ENCODE measurements around the gene CHTF18. TPM values are rescaled to one million over a fixed set of nuclear protein-coding genes. Genes with fewer than 3 reads are reported as not detected.

Gene CHTF18
- total RNA-seq, 1 donor from 2014 or later: 56.8 TPM

- Mint-ChIP-seq H3K36me3 (ENCODE audit: low read depth, unreplicated experiment) (no peaks in the 10 kb centered on the region), H3K9me3 (ENCODE audit: unreplicated experiment) (no peaks in the 10 kb centered on the region), H3K27me3 (ENCODE audit: unreplicated experiment) (peaks cover 10% of the 10 kb centered on the region), H3K4me3 (ENCODE audit: unreplicated experiment) (no peak overlapping the region), H3K4me1 (ENCODE audit: unreplicated experiment) (peaks cover 10% of the 10 kb centered on the region), H3K27ac (ENCODE audit: unreplicated experiment) (no peak overlapping the region)
- TF ChIP-seq CTCF (IDR thresholded peaks at IDR 0.05; ENCODE audit: unreplicated experiment): no peak
- no peak for DNase-seq (ENCODE audit: low spot score)
Observed at GRCh38 chr16:804193-805048, 16.0 kb downstream of the CHTF18 start.

GRCh38 chr16:805474-805873 is 17.1 kb downstream of the CHTF18 start:
- no peak for TF ChIP-seq CTCF (IDR thresholded peaks at IDR 0.05; ENCODE audit: unreplicated experiment)
- H3K27me3 Mint-ChIP-seq (ENCODE audit: unreplicated experiment): peaks cover 10% of the 10 kb centered on the region
- no peak for DNase-seq (ENCODE audit: low spot score)
- H3K4me1 Mint-ChIP-seq (ENCODE audit: unreplicated experiment): peaks cover 11% of the 10 kb centered on the region
- no peak overlapping the region for H3K27ac Mint-ChIP-seq (ENCODE audit: unreplicated experiment)
- no peaks in the 10 kb centered on the region for H3K36me3 Mint-ChIP-seq (ENCODE audit: low read depth, unreplicated experiment)
- H3K9me3 Mint-ChIP-seq (ENCODE audit: unreplicated experiment): no peaks in the 10 kb centered on the region
- H3K4me3 Mint-ChIP-seq (ENCODE audit: unreplicated experiment): no peak overlapping the region

- peak; percentile 94 for DNase-seq (ENCODE audit: low spot score)
- Mint-ChIP-seq H3K27ac (ENCODE audit: unreplicated experiment) (peak overlapping the region; percentile 85), H3K9me3 (ENCODE audit: unreplicated experiment) (no peaks in the 10 kb centered on the region), H3K36me3 (ENCODE audit: low read depth, unreplicated experiment) (no peaks in the 10 kb centered on the region), H3K4me3 (ENCODE audit: unreplicated experiment) (peak overlapping the region; percentile 96), H3K4me1 (ENCODE audit: unreplicated experiment) (peaks cover 11% of the 10 kb centered on the region), H3K27me3 (ENCODE audit: unreplicated experiment) (peaks cover 10% of the 10 kb centered on the region)
- TF ChIP-seq CTCF (IDR thresholded peaks at IDR 0.05; ENCODE audit: unreplicated experiment): no peak
Observed at GRCh38 chr16:807347-808084, 19.1 kb downstream of the CHTF18 start.

GRCh38 chr16:808085-808386 is 19.6 kb downstream of the CHTF18 start:
- H3K4me3 Mint-ChIP-seq (ENCODE audit: unreplicated experiment): peak overlapping the region; percentile 96
- H3K27me3 Mint-ChIP-seq (ENCODE audit: unreplicated experiment): peaks cover 13% of the 10 kb centered on the region
- H3K9me3 Mint-ChIP-seq (ENCODE audit: unreplicated experiment): no peaks in the 10 kb centered on the region
- no peaks in the 10 kb centered on the region for H3K36me3 Mint-ChIP-seq (ENCODE audit: low read depth, unreplicated experiment)
- no peak for TF ChIP-seq CTCF (IDR thresholded peaks at IDR 0.05; ENCODE audit: unreplicated experiment)
- peak overlapping the region; percentile 85 for H3K27ac Mint-ChIP-seq (ENCODE audit: unreplicated experiment)
- peaks cover 11% of the 10 kb centered on the region for H3K4me1 Mint-ChIP-seq (ENCODE audit: unreplicated experiment)
- DNase-seq (ENCODE audit: low spot score): no peak
